T-helper 1 cell treated with Interleukin-12 subunit alpha and Interleukin-12 subunit beta and Interleukin-4 antibody, amounts not matched to agents 30 μg/mL and 1 μg/mL, for 36 hours (primary cell): ENCODE results near the gene TBPL2.

ENCODE experiments used
- H3K27ac Mint-ChIP-seq: one replicate; pipeline ENCODE4 v1.8.0; 2021; ENCODE audit warnings: mild to moderate bottlenecking, mixed read lengths
- H3K27me3 Mint-ChIP-seq: one replicate; pipeline ENCODE4 v1.8.0; 2021; ENCODE audit warnings: low read depth, mixed read lengths
- H3K36me3 Mint-ChIP-seq: one replicate; pipeline ENCODE4 v1.8.0; 2021; ENCODE audit warnings: low read depth, mixed read lengths
- H3K4me1 Mint-ChIP-seq: one replicate; pipeline ENCODE4 v1.8.0; 2021; ENCODE audit warnings: low read depth, mixed read lengths
- H3K4me3 Mint-ChIP-seq: one replicate; pipeline ENCODE4 v1.8.0; 2021; ENCODE audit warnings: mild to moderate bottlenecking, moderate library complexity, mixed read lengths
- H3K9me3 Mint-ChIP-seq: one replicate; pipeline ENCODE4 v1.8.0; 2021; ENCODE audit warnings: mixed read lengths

TBPL2 gene

DNA sequence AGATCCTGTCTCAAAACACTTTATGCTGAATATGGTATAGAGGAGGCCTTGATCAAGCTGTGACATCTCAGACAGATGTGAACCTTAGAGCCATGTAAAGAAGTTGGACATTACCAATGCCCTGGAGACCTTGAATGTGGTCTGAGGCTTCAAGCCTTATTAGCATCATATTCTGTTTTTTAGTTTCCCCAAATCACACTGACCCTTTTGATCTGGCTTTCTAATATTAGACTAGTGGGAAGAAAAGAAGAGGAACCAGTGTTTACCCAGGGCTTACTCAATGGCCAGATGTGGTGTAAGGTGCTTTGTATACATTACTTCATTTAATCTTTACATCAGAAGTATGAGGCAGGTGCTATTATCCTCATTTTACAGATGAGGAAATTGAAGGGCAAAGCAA, 10.6 kb upstream of the TBPL2 start:
- no peak overlapping the region for H3K4me3 Mint-ChIP-seq
- no peak overlapping the region for H3K27ac Mint-ChIP-seq
- no peaks in the 10 kb centered on the region for H3K9me3 Mint-ChIP-seq

DNA sequence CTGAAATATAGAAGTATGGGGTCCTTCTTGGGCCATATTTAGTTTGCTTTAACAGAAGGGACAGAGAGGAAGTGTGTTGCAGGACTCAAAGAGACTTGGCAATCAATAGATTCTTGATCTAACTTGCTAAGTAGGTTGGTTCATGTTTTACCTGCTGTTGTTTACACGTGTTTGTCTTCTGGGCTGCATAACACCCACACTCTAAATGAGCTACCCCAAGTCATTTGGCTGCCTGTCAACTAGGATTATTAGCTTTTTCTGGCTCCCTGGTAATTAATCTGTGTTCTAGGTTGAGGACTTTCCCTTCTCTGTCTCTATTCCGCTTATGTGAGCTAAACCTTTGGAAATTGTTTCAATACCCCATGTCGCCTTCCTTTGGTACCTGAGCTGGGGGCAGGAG, 10.1 kb upstream of the TBPL2 start:
- Mint-ChIP-seq H3K27me3 (no peaks in the 10 kb centered on the region), H3K4me1 (no peaks in the 10 kb centered on the region), H3K36me3 (no peaks in the 10 kb centered on the region), H3K9me3 (no peaks in the 10 kb centered on the region), H3K27ac (no peak overlapping the region), H3K4me3 (no peak overlapping the region)

More for the DNA sequence above, 10.6 kb upstream of the TBPL2 start:
- Mint-ChIP-seq H3K36me3 (no peaks in the 10 kb centered on the region), H3K27me3 (no peaks in the 10 kb centered on the region), H3K4me1 (no peaks in the 10 kb centered on the region)

DNA sequence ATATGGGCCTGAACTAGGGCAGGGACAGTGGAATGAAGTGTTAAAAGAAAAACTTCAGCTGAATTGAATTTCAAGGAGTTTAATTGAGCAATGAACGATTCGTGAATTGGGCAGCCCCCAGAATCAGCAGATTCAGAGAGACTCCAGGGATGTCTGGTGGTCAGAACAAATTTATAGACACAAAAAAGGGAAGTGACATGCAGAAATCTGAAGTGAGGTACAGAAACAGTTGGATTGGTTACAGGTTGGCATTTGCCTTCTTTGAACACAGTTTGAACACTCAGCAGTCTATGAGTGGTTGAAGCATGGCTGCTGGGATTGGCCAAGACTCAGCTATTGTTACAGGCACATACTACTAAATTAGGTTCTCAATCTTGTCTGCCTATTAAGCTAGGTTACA, 9.7 kb upstream of the TBPL2 start:
- Mint-ChIP-seq H3K27ac (no peak overlapping the region), H3K9me3 (no peaks in the 10 kb centered on the region), H3K4me1 (no peaks in the 10 kb centered on the region), H3K4me3 (no peak overlapping the region), H3K27me3 (no peaks in the 10 kb centered on the region), H3K36me3 (no peaks in the 10 kb centered on the region)

DNA sequence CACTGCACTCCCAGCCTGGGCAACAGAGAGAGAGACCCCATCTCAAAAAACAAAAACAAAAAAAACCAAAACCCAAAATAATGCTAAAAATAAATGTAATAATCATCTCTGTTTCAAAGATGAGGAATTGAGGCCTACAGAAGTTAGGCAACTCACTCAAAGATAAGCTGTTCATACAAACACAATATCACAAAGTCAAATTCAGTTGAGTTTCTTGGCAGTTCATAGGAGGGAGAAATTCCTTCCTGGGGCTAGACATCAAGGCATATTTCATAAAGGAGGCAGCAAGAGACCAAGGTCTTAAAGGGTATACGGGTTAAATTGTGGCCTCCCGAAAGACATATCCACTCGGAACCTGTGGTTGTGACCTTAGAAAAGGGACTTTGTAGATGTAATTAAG, 8.7 kb upstream of the TBPL2 start:
- H3K27me3 Mint-ChIP-seq, result no peaks in the 10 kb centered on the region
- no peak overlapping the region for H3K4me3 Mint-ChIP-seq
- no peaks in the 10 kb centered on the region for H3K9me3 Mint-ChIP-seq
- H3K27ac Mint-ChIP-seq, result no peak overlapping the region
- H3K4me1 Mint-ChIP-seq, result no peaks in the 10 kb centered on the region
- H3K36me3 Mint-ChIP-seq, result no peaks in the 10 kb centered on the region

DNA sequence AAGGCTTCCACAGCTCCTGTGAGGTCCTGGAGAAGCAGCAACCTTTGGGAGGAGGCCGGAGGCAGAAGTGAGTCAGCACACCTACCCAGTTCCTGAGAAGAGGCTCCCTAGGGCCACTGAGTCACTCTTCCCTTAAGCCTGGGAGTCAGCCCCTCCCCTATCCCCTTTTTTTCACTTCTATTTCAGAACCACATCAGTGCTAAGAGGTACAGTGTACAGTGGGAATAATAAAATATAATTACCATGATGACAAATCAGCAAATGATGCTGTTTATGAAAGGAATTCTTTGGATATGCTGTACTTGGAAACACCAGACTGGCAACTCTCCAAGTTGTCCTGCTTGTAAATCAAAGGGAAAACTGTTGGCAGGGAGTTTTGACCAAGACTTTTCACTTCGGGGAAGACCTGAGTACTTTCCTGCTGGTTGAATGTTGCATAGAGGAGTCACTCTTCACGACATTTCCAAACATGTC, 7.8 kb upstream of the TBPL2 start:
- Mint-ChIP-seq H3K9me3 (no peaks in the 10 kb centered on the region), H3K4me3 (no peak overlapping the region), H3K27me3 (no peaks in the 10 kb centered on the region), H3K27ac (no peak overlapping the region), H3K36me3 (no peaks in the 10 kb centered on the region), H3K4me1 (no peaks in the 10 kb centered on the region)

DNA sequence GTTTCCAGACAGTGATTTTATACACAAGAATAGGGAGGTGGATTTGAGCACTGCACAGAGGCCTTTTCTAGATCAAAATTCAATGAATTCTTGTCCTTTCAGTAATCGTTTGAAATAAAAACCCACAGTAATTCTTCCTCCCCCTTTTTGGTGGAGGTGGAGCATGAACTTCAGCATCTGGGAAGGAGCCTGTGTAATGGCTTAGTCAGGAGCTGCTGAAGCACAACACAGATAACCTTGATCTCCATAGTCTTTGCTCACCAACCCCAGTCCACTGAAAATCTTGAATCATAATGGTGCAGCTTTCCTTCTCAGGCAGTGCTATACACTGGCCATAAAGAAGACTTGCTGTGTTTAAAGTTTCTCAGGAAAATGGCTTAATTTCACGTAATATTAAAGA, 6.4 kb upstream of the TBPL2 start:
- Mint-ChIP-seq H3K4me3 (no peak overlapping the region), H3K36me3 (no peaks in the 10 kb centered on the region), H3K9me3 (no peaks in the 10 kb centered on the region), H3K27me3 (no peaks in the 10 kb centered on the region), H3K27ac (no peak overlapping the region), H3K4me1 (no peaks in the 10 kb centered on the region)

DNA sequence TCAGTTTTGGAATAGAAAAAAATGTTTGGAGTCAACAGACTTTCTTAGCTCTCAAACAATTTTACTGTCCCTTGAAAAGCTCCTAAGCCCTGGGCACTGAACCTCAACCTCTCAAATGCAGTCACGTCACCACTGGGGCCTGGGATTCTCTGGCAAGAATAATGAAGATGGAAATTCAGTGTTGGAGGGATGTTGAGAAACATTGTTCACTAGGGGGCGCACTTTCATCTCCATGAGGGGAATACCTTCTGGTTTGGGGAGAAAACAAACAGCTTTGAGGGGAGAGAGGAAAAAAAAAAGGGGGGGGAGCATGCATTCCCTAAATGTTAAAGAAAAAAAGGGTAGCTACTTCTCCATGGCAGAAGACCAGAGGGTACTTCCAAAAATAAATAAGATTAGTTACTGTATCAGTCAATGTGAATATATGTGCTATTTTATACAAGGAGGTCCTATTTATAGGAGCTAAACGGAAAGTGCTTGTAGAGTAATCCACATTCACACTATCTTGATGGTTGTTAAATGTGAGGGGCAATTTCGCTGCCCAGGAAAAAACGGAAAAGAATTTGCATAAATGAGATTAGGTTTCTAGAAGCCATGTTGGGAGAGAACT, 5.8 kb upstream of the TBPL2 start:
- Mint-ChIP-seq H3K4me1 (no peaks in the 10 kb centered on the region), H3K27me3 (no peaks in the 10 kb centered on the region), H3K9me3 (no peaks in the 10 kb centered on the region), H3K27ac (no peak overlapping the region), H3K4me3 (no peak overlapping the region), H3K36me3 (no peaks in the 10 kb centered on the region)

DNA sequence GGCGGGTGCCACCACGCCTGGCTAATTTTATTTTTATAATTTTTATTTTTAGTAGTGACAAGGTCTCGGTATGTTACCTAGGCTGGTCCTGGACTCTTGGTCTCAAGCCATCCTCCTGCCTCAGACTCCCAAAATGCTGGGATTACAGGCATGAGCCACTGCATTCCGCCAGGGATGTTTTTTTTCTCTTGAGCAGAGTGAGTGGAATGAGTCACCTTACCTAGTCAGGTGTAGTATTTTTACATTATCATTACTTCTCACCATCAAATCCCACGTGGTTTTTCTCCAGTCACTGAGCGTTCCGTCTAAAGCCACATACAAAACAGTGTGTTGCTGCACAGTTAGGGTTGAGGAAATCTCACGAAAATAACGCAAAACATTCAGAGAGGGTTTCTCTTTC, 870 bp upstream of the TBPL2 start:
- H3K9me3 Mint-ChIP-seq, result no peaks in the 10 kb centered on the region
- H3K27ac Mint-ChIP-seq, result no peak overlapping the region
- no peak overlapping the region for H3K4me3 Mint-ChIP-seq
- H3K27me3 Mint-ChIP-seq, result peaks cover 4% of the 10 kb centered on the region
- H3K36me3 Mint-ChIP-seq, result no peaks in the 10 kb centered on the region
- no peaks in the 10 kb centered on the region for H3K4me1 Mint-ChIP-seq

DNA sequence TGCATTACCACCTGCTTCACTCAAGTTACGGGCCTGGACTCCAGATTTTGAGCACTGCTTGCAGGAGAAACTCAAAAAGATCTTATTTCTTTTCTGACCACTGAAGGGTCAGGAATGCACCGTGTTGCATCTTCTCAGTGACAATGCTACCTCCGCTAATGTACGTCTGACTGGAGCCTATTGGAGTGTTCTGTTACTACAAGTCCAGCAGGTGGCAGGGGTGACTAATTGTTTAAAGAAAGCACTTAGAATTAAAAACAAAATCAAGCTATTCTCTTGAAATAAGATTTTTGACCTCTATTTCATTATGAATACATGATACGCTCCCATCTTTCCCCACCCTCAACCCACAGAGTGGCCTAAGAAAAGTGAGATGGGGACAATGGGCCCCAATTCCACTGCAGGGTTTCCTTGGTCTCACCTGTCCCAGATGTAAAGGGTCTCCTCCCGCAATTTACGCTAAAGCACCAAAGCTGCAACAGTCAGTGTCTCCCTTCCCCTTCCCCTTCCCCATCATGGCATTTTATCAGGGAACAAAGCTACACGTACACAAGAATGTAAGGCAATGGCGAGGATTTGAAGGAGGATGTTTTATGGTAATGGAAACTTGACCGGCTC, 2.2 kb downstream of the TBPL2 start:
- H3K27ac Mint-ChIP-seq, result no peak overlapping the region
- no peaks in the 10 kb centered on the region for H3K9me3 Mint-ChIP-seq
- peaks cover 4% of the 10 kb centered on the region for H3K27me3 Mint-ChIP-seq
- H3K36me3 Mint-ChIP-seq, result no peaks in the 10 kb centered on the region
- no peak overlapping the region for H3K4me3 Mint-ChIP-seq
- peaks cover 12% of the 10 kb centered on the region for H3K4me1 Mint-ChIP-seq

DNA sequence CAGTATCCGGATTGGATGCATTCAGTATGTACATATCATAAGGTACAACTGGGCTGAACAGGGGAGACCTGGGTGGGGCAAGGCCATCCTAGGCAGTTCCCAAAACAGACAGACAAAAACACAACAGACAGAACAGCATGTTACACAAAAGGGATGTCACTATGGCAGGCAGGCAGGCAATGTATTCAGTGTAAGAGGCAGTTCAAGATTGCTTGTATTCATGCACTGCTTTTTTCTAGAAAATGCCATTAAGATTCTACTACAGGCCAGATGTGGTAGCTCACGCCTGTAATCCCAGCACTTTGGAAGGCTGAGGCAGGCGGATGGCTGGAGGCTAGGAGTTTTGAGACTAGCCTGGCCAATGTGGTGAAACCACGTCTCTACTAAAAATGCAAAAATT, 3.5 kb downstream of the TBPL2 start:
- Mint-ChIP-seq H3K9me3 (no peaks in the 10 kb centered on the region), H3K27ac (no peak overlapping the region)

DNA sequence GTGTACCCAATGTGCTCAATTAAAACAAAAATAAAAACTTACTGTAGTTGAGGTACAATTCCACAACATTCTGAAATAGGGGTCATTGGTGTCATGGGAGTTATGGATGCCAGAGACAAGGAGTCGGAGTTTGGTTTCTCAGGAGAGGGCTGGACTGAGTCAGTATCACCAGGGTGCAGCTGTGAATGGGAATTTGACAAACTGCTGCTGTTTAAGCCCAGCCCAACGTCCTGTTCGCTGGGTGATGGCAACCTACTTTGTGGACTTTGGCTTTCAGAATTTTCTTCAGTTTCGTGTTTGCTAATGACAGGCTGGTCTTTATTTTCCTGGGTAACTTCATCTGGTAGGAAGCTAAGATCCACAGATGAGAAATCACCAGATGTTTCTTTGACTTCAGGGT, 3.9 kb downstream of the TBPL2 start:
- H3K27ac Mint-ChIP-seq, result no peak overlapping the region
- H3K27me3 Mint-ChIP-seq, result peaks cover 4% of the 10 kb centered on the region
- H3K9me3 Mint-ChIP-seq, result no peaks in the 10 kb centered on the region
- peaks cover 14% of the 10 kb centered on the region for H3K4me1 Mint-ChIP-seq
- no peaks in the 10 kb centered on the region for H3K36me3 Mint-ChIP-seq
- H3K4me3 Mint-ChIP-seq, result no peak overlapping the region

More for the DNA sequence above, 3.5 kb downstream of the TBPL2 start:
- Mint-ChIP-seq H3K27me3 (peaks cover 4% of the 10 kb centered on the region), H3K4me3 (no peak overlapping the region), H3K36me3 (no peaks in the 10 kb centered on the region), H3K4me1 (peaks cover 14% of the 10 kb centered on the region)

DNA sequence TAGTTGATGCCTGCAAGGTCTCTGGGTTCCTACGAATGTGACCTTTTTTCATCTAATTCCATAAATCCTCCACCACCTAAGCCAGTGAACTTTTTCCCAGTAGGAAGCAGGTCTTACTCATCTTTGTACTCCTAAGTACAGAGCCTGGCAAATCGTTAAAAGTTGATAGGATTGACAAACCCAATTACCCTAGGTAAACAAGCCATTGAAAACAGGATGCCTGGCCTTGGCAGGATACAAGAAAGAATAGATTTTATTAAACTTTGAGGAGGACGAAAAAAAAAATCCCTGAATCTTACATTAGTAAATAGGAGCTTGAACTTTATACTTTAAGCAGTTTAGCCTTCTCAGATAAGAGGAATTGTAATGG, 5.6 kb downstream of the TBPL2 start:
- H3K9me3 Mint-ChIP-seq, result no peaks in the 10 kb centered on the region
- H3K27ac Mint-ChIP-seq, result no peak overlapping the region
- peaks cover 4% of the 10 kb centered on the region for H3K27me3 Mint-ChIP-seq
- no peak overlapping the region for H3K4me3 Mint-ChIP-seq
- H3K36me3 Mint-ChIP-seq, result no peaks in the 10 kb centered on the region
- H3K4me1 Mint-ChIP-seq, result peaks cover 18% of the 10 kb centered on the region

DNA sequence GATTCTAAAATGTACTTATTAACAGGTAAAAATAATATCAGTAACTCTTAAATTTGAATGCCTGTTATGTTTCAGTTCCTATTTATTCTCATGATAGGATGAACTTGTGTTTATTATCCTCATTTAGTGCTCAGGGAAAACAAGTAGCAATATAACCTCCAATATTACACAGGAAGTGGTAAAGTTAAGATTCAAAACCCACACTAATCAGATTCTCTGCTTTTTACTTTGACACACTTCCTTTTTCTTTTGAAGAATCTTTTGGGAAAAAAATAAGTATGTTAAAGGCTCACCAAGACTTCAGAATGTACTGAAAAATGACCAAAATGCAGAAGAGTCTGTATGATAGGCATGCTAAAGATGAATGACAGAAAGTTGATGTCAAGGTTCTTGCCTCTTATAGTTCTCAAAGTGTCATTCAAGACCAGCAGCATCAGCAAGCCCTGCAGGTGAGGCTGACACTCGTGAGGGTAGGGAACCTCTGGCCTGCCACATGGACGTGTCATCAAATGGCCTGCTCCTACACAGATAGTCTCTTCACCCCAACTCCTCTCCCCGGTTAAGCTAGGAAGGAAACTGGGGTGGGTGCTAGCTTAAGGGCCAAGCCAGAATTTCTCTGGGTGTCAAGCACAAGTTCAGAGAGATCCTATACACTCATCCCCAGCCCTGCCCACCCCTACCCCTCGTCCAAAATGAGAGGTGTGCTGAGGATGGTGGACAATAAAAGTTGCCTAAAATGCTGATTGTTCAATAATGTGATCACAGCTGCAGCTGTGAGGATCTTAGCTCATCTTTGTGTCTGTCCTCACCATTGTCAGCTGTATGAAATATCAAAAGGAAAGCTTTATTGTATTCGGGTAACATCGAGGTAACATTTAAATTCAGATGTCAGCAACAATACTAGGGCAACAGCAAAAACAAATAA, 6.3 kb downstream of the TBPL2 start:
- Mint-ChIP-seq H3K4me3 (peak overlapping the region; percentile 25), H3K27ac (no peak overlapping the region), H3K27me3 (peaks cover 4% of the 10 kb centered on the region), H3K9me3 (no peaks in the 10 kb centered on the region), H3K36me3 (no peaks in the 10 kb centered on the region), H3K4me1 (peaks cover 18% of the 10 kb centered on the region)

DNA sequence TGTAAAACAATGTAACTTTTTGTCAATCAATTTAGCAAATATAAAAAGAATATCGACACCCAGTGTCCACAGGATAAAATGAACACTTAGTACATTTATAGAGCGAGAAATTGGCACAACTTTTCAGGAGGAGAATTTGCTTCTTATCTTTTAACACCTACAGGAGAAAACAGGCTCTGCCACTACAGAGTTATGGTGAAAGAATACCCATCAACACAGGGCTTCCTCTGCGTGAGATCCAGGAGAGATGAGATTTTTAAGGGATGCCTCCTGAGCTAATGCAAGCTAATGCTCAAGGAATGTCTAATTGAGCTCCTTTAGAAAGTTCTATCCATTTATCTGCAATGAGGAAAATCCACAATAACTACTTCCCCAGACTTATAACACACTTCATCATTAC, 7.8 kb downstream of the TBPL2 start:
- Mint-ChIP-seq H3K4me3 (no peak overlapping the region), H3K27me3 (no peaks in the 10 kb centered on the region), H3K4me1 (peaks cover 18% of the 10 kb centered on the region), H3K27ac (no peak overlapping the region), H3K36me3 (no peaks in the 10 kb centered on the region), H3K9me3 (no peaks in the 10 kb centered on the region)
